GM12873 (cell line): ENCODE data around the gene SERPINI1.

ENCODE experiments used
- TF ChIP-seq, protein P1 (sequence below): IDR thresholded peaks from 2 replicates; pipeline ENCODE4 v1.5.1; 2012; ENCODE audit warnings: low read depth, mild to moderate bottlenecking, moderate library complexity, low read length, control low read depth; ENCODE audit not compliant: insufficient read depth; ENCODE audit errors: missing control alignments

The SERPINI1 gene

GRCh38 chr3:167851749-167852148, 116.2 kb downstream of the SERPINI1 start:
- TF ChIP-seq, protein P1, sequence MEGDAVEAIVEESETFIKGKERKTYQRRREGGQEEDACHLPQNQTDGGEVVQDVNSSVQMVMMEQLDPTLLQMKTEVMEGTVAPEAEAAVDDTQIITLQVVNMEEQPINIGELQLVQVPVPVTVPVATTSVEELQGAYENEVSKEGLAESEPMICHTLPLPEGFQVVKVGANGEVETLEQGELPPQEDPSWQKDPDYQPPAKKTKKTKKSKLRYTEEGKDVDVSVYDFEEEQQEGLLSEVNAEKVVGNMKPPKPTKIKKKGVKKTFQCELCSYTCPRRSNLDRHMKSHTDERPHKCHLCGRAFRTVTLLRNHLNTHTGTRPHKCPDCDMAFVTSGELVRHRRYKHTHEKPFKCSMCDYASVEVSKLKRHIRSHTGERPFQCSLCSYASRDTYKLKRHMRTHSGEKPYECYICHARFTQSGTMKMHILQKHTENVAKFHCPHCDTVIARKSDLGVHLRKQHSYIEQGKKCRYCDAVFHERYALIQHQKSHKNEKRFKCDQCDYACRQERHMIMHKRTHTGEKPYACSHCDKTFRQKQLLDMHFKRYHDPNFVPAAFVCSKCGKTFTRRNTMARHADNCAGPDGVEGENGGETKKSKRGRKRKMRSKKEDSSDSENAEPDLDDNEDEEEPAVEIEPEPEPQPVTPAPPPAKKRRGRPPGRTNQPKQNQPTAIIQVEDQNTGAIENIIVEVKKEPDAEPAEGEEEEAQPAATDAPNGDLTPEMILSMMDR = no peak

DNA sequence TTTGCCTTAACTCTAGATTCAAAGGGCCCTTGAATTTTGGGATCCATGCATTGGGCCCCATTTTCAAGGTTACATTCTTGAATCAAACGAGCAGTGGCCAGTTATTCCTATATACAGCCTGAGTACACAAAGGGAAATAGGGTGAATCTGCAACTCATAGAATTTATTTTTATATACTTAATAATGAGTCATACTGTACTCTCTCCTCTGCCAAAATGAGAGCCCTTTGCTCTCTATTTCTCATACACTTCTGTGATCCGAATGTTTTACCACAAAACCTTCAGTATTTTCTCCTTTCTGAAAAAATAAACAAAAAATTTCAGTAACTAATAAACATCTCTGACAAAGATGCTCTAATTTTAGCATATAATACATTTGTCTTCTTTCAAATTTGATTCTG, 116.7 kb downstream of the SERPINI1 start:
- TF ChIP-seq, protein P1 = no peak

GRCh38 chr3:167854063-167854462, 118.5 kb downstream of the SERPINI1 start:
- TF ChIP-seq, protein P1 = no peak

GRCh38 chr3:167854846-167855245, 119.3 kb downstream of the SERPINI1 start:
- TF ChIP-seq, protein P1 = no peak

- TF ChIP-seq, protein P1 = no peak
These were observed 119.8 kb downstream of the SERPINI1 start for GRCh38 chr3:167855306-167855705.

GRCh38 chr3:167858865-167859264, 123.3 kb downstream of the SERPINI1 start:
- TF ChIP-seq, protein P1 = no peak

- TF ChIP-seq, protein P1 = no peak
These were observed 124.1 kb downstream of the SERPINI1 start for GRCh38 chr3:167859610-167860009.

- TF ChIP-seq, protein P1 = no peak
These were observed 126.1 kb downstream of the SERPINI1 start for GRCh38 chr3:167861649-167862048.
